Nucleus accumbens (tissue), 56 donors: ENCODE results near the gene MLF1.

Experiments
- DNase-seq, 56 donors: peaks; one replicate each; lab custom pipeline; 2025; lab: John Stamatoyannopoulos, UW

MLF1 gene

DNA sequence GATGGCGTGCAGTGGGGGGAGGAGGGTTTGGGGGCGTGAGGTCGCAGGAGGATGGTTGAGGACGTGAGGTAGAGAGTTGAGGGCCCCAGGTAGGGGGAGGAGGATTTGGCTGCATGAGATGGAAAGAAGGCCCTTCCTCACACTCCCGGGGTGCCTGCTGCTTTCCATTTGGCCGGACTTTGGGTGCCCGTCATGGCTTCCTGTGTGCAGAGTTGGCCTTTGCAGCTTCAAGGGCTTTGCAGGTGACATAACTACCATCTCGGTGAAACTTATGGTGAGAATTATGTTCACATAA is 1.7 kb downstream of the MLF1 start:
- no peak for DNase-seq

DNA sequence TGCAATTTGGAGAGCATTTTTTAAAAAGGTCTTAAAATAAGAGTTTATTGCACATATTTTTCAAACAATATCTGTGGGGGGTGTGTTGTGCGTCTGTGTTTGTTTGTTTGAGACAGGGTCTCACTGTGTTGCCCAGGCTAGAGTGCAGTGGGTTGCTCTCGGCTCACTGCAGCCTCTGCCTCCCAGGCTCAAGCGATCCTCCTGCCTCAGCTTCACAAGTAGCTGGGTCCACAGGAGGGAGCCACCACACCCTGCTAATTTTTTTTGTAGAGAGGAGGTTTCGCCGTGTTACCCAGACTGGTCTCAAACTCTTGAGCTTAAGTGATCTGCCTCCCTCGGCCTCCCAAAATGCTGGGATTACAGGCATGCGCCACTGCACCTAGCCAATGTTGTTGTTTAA is 2.7 kb downstream of the MLF1 start:
- no peak for DNase-seq

DNA sequence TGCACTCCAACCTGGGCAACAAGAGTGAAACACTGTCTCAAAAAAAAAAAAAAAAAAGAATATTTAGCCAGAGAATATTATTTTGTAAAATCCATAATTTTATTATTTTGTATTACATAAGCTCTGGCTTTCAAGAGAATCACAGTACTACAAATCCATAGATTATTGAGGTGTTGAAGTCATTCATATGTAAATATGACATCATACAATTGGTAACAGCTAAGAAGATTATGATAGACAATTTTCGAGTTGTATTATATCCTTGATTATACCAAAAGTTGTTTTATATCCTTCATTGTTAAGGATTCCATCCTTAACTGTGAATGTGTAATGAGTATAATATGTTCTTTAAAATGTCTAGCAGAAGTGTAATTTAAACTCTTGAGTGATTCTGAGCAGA is 3.7 kb downstream of the MLF1 start:
- DNase-seq: no peak

DNA sequence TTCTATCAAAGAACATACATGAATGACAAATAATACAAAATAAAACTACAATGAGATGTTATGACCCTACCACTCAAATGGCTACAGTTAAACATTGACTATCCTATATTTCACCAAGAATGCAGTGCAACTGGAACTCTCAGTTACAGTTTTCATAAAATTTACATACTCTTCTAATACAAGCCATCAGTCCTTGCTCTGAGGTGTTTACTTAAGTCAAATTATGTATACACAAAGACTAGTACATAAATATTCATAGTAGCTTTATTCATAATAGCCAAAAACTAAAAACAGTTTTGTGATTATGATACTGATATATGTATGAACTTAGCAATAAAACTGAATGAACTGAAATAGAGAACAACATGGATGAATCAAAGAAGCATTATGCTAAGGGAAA is 19.2 kb downstream of the MLF1 start:
- no peak for DNase-seq

DNA sequence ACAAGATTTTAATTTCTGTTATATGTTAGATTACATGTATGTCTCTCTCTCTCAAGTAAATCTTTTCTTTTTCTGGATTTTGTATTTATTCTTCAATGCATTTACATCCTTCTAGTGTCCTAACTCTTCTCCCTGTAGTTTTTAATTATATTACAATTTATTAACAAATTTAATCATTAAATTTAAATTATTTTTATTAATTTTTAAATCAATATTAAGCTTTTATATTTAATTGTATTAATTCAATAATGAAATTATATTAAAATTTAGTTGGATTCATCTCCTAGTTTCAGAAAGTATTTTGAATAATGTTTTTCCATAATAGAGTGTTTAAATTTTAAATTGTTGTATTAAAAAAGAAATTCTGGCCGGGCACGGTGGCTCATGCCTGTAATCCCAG is 29.8 kb downstream of the MLF1 start:
- no peak for DNase-seq

DNA sequence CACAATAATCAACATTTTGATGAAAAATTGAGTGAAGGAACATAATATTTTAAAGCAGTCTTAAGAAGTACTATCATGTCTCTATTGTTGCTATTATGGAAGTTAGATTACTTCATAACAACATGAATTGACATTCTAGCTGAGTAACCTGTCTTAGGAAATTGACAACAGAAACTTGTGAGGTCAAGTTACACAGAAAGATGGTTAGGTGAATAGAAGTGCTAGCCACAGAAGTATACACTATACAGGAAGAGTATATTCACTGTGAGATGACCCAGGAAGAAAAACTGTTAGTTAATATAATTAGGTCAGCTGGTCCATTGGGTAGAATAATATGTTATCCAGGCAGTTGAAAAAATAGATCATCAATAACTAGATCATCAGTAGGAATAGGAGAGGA is 31.2 kb downstream of the MLF1 start:
- no peak for DNase-seq

DNA sequence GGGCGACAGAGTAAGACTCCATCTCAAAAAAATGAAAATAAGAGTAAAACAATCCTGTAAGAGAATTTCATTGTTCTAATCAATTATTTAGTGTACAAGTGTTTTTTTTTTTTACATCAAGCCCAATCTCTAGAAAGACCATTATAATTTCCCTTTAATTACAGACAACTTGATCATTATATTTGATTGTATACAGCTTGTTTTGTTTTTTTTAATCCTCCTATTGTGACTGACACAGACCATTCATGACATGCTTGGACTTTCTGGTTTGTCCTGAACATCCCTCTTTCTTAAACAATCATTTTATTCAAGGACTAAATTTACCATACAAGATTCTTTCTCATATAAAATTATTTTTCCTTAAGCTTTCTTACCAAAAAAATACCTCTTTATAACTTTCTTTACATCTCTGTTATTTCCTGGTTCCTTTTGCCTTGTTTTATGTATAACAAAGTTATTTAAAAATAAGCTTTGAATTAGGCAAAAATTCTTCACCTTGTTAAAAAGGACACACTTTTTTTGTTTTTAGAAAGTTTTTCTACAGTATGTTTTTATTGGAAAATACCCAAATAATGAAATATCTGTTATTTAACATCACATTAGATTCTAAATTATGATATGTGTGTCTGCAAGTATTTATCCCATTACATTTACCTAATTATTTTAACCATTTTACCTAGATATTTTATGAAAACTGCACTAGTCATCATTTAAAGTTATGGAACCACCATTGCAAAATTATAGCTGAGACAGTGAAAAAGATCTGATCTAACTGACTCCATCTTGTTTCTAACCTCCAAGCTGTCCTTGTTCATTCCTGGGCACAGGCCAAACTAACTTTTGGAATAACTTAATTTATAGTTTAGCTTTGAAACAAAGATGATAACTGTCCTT is 47.2 kb downstream of the MLF1 start:
- no peak for DNase-seq

DNA sequence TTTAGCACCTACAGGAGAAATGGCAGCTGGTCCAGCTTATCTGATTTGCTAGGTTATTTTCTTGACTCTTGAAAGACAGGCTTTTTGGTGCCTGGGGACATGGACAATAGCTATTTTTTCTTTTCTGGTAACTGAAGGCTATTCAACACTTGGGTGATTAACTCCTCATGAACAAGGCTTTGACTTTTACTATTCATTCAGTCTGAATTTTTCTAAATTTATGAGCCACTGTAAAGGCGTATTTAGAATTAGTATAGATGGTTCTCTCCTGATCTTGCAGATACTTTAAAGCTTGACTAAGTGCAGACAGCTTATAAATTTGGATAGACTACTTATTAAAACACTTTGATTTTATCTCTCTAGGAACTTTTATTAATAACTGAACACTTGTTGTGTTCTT is 54.9 kb downstream of the MLF1 start:
- no peak for DNase-seq

DNA sequence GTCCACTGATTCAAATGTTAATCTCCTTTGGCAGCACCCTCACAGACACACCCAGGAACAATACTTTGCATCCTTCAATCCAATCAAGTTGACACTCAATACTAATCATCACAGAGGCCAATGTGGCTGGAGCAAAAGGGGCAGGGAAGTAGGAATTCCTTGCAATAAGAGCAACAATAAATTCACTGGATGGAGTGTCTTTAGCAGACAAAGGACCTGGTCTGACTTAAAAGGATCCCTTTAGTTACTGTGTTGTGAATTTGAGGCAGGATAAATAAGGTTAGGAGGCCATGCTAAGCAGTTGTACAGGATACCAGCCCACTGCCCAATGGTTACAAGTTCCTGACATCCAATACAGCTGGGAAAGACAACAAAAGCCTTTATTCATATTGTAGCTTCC is 61.0 kb downstream of the MLF1 start:
- DNase-seq: no peak

DNA sequence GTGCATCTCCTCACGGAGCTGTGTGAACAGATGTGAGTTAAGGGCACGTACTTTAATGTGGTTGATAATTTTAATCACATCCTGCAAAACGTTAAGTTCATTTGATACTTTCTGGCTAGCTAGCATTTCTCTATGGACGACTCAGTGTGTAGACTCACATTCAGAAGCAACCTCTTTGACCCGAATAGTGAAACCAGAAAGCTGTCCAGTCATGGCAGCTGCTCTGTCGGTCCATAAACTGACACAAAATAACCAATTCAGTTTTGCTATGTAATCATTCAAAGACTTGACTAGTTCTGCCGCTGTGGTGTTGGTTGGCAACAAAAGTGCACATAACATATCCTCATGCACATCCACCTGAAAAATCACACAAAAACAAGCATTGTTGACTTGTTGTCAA is 69.7 kb downstream of the MLF1 start:
- DNase-seq: no peak

DNA sequence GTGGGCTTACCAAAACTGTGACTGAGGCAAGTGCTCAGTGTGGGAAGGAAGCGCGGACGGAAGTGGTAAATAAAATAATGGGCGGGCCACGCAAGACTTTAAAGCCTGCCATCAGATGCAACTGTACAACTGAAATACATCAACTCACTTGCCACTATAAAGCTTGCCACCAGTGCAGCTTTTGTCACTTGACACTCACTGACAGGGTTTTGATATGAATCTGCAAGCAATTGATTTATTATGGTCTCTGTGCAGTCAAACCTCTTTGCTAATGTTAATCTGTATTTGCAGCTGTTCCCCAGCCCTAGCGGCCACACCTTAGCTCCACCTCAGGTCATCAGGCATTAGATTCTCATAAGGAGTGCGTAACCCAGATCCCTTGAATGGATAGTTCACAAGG is 71.0 kb downstream of the MLF1 start:
- no peak for DNase-seq

DNA sequence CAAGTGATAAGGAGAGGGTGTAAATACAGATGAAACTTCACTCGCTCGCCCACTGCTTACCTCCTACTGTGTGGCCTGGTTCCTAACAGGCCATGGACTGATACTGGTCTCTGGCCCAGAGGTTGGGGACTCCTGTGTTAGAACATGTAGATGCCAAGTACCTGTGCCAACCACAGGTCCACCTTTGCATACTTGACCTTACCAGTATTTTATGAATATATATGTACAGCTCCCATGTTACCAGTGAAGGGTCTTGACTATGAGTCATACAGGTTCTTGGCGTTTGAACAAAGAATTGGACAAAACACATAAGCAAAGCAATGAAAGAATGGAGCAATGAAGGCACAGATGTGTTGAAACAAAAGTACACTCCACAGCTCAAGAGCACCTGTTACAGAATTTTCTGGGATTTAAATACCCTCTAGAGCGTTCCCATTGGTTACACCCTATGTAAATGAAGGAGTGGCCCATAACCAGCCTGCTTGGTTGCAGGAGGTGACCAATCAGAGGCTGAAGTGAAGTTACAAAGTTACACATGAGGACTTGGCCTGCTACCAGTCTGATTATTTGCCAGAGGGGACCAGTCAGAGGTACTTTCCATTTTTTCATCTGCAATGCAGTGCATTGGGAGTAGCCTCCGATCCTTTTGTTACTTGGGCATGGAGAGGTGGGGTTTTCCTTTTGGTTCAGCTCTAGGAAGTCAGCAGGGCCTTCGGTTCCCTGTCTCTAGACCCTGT is 71.6 kb downstream of the MLF1 start:
- no peak for DNase-seq

DNA sequence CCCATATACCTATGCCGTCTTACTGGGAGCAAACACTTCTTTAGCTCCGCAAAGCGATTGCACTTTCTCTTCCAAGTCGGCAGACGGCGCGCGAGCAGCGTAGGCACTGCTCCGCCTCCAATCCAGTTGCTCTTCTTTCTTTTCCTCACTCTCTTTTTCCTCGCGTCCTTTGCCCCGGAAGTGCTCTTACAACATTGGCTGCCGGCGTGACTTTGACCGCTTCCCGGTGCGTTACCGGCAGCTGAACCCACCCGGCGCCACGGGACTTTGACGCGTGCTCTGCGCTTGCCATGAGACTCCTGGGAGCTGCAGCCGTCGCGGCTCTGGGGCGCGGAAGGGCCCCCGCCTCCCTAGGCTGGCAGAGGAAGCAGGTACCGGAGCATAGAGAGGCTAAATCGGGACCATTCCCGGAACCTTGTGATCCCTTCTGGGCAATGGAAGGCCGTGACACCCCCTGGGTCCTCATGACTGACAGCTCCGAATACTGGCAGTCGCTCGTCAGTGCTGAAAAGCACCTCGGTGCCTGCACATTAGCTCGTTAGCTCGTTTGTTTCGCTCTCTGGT is 73.4 kb downstream of the MLF1 start, which contains the start of gene GFM1:
Gene GFM1 (plus strand): TSS at position 183 of the 564 bp plus-strand sequence. CDS start 108 bp downstream, at position 291.
- DNase-seq: peak; percentile 51 to 97 (median 89)

DNA sequence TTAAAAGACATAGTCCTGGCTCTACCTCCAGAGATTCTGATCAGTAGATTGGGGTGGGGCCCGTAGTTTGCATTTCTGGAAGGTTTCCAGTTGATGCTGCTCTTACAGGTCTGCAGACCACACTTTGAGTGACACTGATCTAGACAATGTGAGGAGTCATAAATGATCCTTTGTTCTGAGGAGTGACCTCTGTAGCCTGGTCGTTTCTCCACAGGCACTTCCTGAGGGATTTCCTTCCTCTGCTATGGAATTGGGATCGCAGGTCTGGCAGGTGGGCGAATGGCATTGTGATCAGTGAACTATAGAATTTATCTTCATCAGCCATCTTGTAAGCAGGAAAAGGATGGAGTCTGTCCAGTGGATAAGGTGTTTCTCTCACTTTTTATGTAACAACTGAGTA is 78.8 kb downstream of the MLF1 start:
- no peak for DNase-seq

DNA sequence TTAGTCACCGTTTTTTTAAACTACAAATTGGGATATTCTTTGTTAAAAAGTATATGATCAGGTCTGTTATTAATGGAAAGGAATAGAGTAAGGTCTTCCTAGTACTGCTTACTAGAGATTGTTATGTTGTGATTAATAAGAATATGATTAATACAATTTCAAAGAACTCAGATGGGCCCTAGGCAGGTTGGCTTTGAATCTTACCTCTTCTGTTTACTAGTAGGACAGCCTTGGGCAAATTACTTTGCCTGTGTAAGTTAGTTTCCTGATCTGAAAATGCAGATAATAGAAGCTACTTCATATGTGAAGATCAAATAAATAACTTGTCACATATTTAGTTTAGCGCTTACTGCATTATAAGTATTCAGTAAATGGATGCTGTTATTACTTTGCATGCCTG is 80.2 kb downstream of the MLF1 start:
- no peak for DNase-seq

DNA sequence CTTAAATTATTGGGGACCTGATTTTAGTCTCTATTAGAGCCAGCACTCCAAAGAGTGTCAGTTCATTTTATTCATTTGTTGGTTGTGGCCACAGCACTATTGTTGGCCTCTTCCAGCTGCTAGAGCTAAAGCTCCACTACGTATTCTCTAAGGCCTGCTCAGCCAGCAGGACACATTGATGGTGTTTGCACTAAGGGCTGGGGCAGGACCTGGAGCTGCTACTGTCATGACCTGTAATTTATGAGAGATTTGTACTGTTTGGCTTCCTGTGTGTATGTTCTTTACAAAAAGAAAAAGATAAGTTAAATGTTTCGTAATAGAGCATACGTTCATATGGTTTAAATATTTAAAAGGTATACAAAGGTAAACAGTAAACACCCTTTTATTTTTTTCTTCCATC is 81.5 kb downstream of the MLF1 start:
- DNase-seq: no peak
